T-helper 1 cell treated with Interleukin-12 subunit alpha and Interleukin-12 subunit beta and Interleukin-4 antibody, amounts not matched to agents 30 μg/mL and 1 μg/mL, for 36 hours (primary cell): ENCODE measurements around the gene KRTAP10-9.
"Not testable (repeated sequence)": the region's sequence is repeated elsewhere in the genome, so short reads cannot be mapped to it uniquely, and the experiment has no call there.

Experiments used
- H3K27ac Mint-ChIP-seq: one replicate; pipeline ENCODE4 v1.8.0; 2021; ENCODE audit warnings: mild to moderate bottlenecking, mixed read lengths
- H3K27me3 Mint-ChIP-seq: one replicate; pipeline ENCODE4 v1.8.0; 2021; ENCODE audit warnings: low read depth, mixed read lengths
- H3K36me3 Mint-ChIP-seq: one replicate; pipeline ENCODE4 v1.8.0; 2021; ENCODE audit warnings: low read depth, mixed read lengths
- H3K4me1 Mint-ChIP-seq: one replicate; pipeline ENCODE4 v1.8.0; 2021; ENCODE audit warnings: low read depth, mixed read lengths
- H3K4me3 Mint-ChIP-seq: one replicate; pipeline ENCODE4 v1.8.0; 2021; ENCODE audit warnings: mild to moderate bottlenecking, moderate library complexity, mixed read lengths
- H3K9me3 Mint-ChIP-seq: one replicate; pipeline ENCODE4 v1.8.0; 2021; ENCODE audit warnings: mixed read lengths

The KRTAP10-9 gene

DNA sequence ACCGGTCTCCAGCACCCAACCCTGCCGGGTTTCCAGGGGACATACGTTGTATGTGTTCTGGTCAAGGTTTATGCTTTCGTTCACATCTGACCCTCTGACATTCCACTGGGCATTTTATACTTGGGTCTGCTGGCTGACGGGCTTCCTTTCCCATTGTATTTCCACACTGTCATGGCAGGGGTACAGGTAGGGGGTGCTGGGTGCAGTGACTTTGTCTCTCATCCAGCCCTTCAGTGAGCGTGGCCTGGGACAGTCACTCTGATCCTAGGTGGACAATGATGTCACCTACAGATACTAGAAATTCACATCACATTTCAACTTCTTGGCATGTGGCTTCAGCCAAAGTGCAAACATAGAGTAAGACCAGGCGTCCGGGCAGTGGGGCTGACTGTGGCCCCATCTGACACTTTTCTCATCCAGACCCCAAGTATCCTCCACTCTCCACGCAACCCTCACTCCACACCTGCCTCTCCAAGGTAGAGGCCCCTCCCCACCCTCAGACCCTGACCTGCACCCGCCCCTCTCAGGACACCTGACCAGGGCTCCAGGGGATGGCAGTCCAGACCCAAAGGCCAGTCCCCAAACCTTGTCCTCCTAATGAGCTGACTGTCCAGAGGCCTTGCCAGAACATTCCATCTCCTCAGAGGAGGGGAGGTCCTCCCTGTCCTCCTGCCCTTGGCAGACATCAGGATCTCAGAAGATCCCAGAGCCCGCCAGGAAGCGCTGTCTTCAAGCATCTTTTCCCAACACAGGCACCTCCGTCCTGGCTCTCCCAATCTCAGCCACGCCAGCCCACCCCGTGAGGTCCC lies 9.5 kb downstream of the KRTAP10-9 start:
- H3K4me1 Mint-ChIP-seq = no peaks in the 10 kb centered on the region
- H3K27me3 Mint-ChIP-seq = peaks cover 41% of the 10 kb centered on the region
- peaks cover 45% of the 10 kb centered on the region for H3K9me3 Mint-ChIP-seq
- H3K36me3 Mint-ChIP-seq = peaks cover 17% of the 10 kb centered on the region
- H3K4me3 Mint-ChIP-seq = no peak overlapping the region
- H3K27ac Mint-ChIP-seq = no peak overlapping the region

DNA sequence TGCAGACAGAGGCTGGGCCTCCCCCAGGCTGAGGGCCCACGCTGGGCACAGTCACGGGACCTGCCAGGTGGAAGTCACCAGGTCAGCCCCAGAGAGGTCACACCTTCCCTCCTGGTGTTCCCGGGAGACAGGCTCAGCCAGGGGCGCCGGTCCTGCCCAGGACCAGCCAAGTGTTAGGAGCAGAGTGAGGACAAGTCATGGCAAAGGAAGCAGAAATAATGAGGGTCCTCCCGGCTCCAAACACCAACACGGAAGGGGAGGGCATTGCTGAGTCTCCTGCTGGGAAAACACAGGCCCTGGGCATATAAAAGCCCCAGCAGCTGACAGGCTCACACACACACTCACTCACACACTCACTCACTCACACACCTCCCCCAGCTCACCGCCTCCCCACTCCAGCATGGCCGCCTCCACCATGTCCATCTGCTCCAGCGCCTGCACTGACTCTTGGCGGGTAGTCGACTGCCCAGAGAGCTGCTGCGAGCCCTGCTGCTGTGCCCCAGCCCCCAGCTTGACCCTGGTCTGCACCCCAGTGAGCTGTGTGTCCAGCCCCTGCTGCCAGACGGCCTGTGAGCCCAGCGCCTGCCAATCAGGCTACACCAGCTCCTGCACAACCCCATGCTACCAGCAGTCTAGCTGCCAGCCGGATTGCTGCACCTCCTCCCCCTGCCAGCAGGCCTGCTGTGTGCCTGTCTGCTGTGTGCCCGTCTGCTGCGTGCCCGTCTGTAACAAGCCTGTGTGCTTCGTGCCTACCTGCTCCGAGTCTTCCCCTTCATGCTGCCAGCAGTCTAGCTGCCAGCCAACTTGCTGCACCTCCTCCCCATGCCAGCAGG lies 10.3 kb downstream of the KRTAP10-9 start, which contains the start of gene KRTAP10-10:
TSS of gene KRTAP10-10 (plus strand) at position 339 of the 833 bp plus-strand sequence. CDS start at position 401, 62 bp downstream.
- no peak within 1 kb of the TSS for H3K4me3 Mint-ChIP-seq
- peaks cover 14% of the 10 kb centered on the region for H3K36me3 Mint-ChIP-seq
- H3K27ac Mint-ChIP-seq = peak within 1 kb of the TSS; percentile 55
- peaks cover 44% of the 10 kb centered on the region for H3K9me3 Mint-ChIP-seq
- H3K27me3 Mint-ChIP-seq = peaks cover 36% of the 10 kb centered on the region
- no peaks in the 10 kb centered on the region for H3K4me1 Mint-ChIP-seq

DNA sequence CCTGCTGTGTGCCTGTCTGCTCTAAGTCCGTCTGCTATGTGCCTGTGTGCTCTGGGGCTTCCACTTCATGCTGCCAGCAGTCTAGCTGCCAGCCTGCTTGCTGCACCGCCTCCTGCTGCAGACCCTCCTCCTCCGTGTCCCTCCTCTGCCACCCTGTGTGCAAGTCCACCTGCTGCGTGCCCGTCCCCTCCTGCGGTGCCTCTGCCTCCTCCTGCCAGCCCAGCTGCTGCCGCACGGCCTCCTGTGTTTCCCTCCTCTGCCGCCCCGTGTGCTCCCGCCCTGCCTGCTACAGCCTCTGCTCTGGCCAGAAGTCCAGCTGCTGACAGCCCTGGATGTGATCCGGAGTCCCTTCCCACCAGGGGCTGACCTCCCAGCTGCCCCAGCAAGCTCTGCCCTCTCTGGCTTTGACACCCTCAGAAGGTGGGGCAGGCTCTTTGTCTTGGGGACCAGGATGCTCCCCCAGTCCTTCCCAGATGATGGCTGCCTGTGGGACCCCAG lies 11.0 kb downstream of the KRTAP10-9 start:
- not testable (repeated sequence) for H3K4me3 Mint-ChIP-seq, H3K4me1 Mint-ChIP-seq
- Mint-ChIP-seq H3K36me3 (peaks cover 16% of the 10 kb centered on the region), H3K27ac (peak overlapping the region; percentile 55), H3K27me3 (peaks cover 36% of the 10 kb centered on the region), H3K9me3 (peaks cover 43% of the 10 kb centered on the region)

DNA sequence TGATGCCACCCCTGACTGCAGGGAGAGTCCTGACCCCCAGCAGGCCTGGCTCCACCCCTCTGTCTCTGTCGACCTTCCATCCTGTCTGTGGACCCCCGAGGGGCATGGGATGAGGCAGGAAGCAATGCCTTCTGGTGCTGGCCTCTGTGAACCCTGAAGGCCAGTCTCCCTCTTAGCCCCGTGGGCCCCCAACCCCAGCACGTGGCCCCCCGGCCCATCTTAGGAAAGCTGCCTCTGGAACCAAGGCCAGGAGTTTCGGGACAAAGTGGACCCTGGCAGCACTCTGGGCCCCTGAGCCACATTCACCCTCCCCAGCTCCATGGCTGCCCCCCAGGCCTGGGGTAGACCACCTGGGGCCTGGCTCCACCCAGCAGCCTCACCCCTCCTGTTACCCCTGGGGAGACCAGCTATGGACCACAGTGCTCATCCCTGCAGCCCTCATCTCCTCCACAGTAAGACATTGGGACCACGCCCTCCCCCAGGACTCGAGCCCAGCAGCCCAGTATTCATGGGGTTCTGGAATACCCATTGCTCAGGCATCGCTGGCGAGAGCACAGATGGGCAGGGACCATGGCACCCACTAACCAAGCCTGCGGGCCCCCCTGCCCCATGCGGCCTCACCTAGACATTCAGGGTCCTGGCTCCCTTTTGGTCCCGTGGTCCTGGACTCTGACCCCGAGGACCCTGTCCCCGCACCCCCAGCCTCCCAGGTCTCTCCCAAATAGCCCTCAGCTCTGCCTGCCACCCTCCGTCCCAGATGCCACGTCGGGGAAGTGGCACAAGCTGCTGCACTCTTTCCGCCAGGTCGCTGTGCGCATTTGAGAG lies 11.8 kb downstream of the KRTAP10-9 start:
- H3K4me3 Mint-ChIP-seq, H3K4me1 Mint-ChIP-seq: not testable (repeated sequence)
- Mint-ChIP-seq H3K9me3 (peaks cover 45% of the 10 kb centered on the region), H3K27ac (peak overlapping the region; percentile 36), H3K27me3 (peaks cover 29% of the 10 kb centered on the region), H3K36me3 (peaks cover 13% of the 10 kb centered on the region)

DNA sequence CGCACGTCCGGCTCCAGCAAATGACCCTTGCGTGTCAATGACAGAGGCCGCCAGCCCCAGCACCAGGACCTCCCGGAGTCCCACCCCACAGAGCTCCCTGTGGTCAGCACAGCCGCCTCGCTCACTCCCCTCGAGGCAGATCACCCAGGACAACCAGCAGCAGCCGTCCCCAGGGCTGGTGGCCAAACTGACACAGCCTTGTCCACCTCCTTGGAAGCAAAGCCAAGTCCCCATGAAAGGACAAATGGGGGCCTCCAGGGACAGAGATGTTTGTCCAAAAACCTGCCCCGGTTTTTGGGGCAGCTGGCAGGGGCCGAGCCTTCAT lies 12.4 kb downstream of the KRTAP10-9 start:
- H3K27ac Mint-ChIP-seq = peak overlapping the region; percentile 36
- peaks cover 48% of the 10 kb centered on the region for H3K9me3 Mint-ChIP-seq
- peaks cover 15% of the 10 kb centered on the region for H3K36me3 Mint-ChIP-seq
- no peak overlapping the region for H3K4me3 Mint-ChIP-seq
- H3K27me3 Mint-ChIP-seq = peaks cover 23% of the 10 kb centered on the region
- peaks cover 3% of the 10 kb centered on the region for H3K4me1 Mint-ChIP-seq

DNA sequence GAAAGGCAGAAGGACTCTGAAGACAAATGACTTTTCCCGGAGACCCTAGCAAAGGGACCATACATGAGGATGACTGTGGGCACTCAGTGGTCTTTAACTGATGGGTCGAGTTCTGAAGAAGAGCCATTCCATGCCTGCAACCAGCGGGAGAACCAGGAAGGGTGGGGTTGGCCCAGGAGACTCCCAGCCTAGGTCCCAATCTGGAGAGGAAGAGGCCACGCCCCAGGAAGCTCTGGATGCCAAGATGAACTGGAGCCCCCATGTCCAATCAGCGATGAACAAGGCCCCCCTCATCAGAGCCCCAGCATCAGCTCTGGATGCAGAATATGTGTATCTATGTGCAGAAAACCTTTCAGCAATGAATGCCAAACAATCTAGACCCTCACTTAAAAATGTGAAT lies 13.9 kb downstream of the KRTAP10-9 start:
- peaks cover 19% of the 10 kb centered on the region for H3K27me3 Mint-ChIP-seq
- H3K4me3 Mint-ChIP-seq = no peak overlapping the region
- peaks cover 3% of the 10 kb centered on the region for H3K4me1 Mint-ChIP-seq
- peaks cover 56% of the 10 kb centered on the region for H3K9me3 Mint-ChIP-seq
- H3K36me3 Mint-ChIP-seq = peaks cover 23% of the 10 kb centered on the region
- H3K27ac Mint-ChIP-seq = no peak overlapping the region

DNA sequence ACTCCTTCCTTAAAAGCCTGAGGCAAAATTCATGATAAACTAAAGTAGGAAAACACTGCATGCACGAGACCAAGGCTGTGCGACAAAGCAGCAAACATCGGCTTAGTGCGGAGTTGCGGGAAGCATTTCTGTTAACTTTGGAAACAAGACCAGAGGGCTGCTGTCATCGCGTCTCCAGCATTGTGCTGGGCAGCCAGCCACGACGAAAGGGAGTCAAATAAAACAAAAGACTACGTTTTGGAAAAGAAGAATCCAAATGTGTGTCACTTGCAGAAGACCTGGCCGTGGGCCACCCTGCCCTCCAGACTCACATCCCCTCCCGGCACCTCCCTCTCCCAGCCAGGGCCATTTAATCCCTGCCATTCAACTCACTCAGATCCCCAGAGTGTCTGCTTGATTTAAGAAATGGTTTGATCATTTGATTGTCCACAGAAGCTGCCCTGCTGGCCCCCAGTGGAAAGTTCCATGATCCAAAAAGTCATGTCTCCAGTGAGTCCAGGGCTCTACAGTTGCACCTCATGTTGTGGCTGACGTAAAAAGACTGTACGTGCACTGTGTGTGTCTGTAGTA lies 16.9 kb downstream of the KRTAP10-9 start:
- Mint-ChIP-seq H3K9me3 (peaks cover 56% of the 10 kb centered on the region), H3K4me3 (no peak overlapping the region), H3K36me3 (peaks cover 26% of the 10 kb centered on the region), H3K27ac (no peak overlapping the region), H3K27me3 (peaks cover 14% of the 10 kb centered on the region), H3K4me1 (peaks cover 7% of the 10 kb centered on the region)

DNA sequence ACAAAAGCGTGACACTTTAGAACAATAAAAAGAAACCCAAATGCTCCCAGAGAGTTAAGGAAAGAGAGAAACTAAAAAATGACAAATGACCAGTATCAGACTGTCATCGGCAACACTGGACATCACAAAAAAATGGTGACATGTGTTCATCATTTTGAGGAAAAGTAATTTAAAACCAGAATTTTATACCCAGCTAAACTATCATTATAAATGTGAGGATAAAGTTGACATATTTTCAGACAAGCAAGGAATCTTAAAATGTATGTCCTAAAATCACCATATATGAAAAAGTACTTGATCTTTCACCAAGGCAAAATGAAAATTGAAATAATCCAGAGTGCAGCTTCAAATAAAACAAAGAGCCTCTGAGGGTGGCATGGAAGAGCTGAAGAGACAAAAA lies 18.0 kb downstream of the KRTAP10-9 start:
- H3K9me3 Mint-ChIP-seq = peaks cover 54% of the 10 kb centered on the region
- peaks cover 26% of the 10 kb centered on the region for H3K36me3 Mint-ChIP-seq
- H3K27ac Mint-ChIP-seq = no peak overlapping the region
- H3K4me1 Mint-ChIP-seq = peaks cover 7% of the 10 kb centered on the region
- peaks cover 14% of the 10 kb centered on the region for H3K27me3 Mint-ChIP-seq
- no peak overlapping the region for H3K4me3 Mint-ChIP-seq

DNA sequence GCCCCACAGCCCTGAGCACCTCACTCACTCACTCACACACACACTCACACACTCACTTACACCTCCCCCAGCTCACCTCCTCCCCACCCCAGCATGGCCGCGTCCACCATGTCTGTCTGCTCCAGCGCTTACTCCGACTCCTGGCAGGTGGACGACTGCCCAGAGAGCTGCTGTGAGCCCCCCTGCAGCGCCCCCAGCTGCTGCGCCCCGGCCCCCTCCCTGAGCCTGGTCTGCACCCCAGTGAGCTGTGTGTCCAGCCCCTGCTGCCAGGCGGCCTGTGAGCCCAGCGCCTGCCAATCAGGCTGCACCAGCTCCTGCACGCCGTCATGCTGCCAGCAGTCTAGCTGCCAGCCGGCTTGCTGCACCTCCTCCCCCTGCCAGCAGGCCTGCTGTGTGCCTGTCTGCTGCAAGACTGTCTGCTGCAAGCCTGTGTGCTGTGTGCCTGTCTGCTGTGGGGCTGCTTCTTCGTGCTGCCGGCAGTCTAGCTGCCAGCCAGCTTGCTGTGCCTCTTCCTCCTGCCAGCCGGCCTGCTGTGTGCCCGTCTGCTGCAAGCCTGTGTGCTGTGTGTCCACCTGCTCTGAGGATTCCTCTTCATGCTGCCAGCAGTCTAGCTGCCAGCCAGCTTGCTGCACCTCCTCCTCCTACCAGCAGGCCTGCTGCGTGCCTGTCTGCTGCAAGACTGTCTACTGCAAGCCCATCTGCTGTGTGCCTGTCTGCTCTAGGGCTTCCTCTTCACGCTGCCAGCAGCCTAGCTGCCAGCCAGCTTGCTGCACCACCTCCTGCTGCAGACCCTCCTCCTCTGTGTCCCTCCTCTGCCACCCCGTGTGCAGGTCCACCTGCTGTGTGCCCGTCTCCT lies 19.7 kb downstream of the KRTAP10-9 start, which contains the start of gene KRTAP10-11:
TSS of gene KRTAP10-11 (plus strand) at position 49 of the 856 bp plus-strand sequence. CDS start at position 94, 45 bp downstream.
- peak within 1 kb of the TSS; percentile 57 for H3K27ac Mint-ChIP-seq
- H3K4me3 Mint-ChIP-seq, H3K27me3 Mint-ChIP-seq, H3K4me1 Mint-ChIP-seq: not testable (repeated sequence)
- H3K9me3 Mint-ChIP-seq = peaks cover 37% of the 10 kb centered on the region
- peaks cover 16% of the 10 kb centered on the region for H3K36me3 Mint-ChIP-seq

DNA sequence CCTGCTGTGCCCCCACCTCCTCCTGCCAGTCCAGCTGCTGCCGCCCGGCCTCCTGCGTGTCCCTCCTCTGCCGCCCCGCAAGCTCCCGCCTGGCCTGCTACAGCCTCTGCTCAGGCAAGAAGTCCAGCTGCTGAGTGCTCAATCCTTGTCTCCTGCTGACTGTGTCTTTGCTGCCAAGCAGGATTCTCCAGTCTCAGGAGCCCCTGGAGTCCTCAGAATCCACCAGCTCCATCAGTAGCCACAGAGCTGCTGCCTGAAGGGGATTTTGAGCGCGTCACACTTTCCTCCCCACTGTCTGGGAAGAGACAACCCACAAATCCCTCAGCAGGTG lies 20.3 kb downstream of the KRTAP10-9 start:
- H3K27ac Mint-ChIP-seq = no peak overlapping the region
- H3K4me1 Mint-ChIP-seq = peaks cover 9% of the 10 kb centered on the region
- no peak overlapping the region for H3K4me3 Mint-ChIP-seq
- peaks cover 32% of the 10 kb centered on the region for H3K9me3 Mint-ChIP-seq
- H3K27me3 Mint-ChIP-seq = peaks cover 6% of the 10 kb centered on the region
- peaks cover 16% of the 10 kb centered on the region for H3K36me3 Mint-ChIP-seq

DNA sequence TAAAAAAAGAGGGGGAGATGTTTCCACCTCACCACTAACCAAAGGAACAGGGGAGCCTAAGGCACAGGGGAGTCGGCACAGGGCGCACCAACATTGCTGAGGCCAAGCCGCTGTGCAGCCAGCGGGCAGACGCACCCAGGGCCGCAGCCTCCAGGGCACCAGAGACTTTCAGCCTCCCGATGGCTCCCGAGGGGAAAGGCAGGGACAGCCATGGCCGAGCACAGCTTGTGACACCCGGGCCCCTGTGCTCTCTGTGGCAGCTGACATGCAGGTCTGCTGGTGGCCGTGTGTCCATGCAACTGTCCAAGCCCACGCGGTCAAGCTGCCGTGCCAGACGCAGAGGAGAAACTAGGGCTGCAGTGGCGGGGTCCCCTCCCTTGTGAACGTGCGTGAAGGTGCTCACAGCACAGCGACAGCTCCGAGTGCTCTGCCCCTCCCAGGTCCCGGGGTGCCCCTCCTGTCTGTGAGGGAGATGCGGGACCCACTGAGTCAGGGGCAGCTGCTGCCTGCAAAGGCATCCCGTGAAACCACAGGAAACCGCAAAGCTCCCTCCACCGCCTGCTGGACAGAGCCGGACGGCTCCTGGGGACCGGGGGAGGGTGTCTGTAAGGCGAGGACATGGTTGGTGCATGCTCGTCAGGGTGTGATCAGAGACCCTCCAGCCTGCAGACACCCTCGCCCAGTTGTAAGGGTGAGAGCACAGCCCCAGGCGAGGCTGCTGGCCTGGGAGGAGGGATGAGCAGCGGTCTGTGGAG lies 21.8 kb downstream of the KRTAP10-9 start:
- Mint-ChIP-seq H3K4me3 (no peak overlapping the region), H3K36me3 (peaks cover 17% of the 10 kb centered on the region), H3K27me3 (peaks cover 6% of the 10 kb centered on the region), H3K27ac (no peak overlapping the region), H3K9me3 (peaks cover 25% of the 10 kb centered on the region), H3K4me1 (peaks cover 9% of the 10 kb centered on the region)

DNA sequence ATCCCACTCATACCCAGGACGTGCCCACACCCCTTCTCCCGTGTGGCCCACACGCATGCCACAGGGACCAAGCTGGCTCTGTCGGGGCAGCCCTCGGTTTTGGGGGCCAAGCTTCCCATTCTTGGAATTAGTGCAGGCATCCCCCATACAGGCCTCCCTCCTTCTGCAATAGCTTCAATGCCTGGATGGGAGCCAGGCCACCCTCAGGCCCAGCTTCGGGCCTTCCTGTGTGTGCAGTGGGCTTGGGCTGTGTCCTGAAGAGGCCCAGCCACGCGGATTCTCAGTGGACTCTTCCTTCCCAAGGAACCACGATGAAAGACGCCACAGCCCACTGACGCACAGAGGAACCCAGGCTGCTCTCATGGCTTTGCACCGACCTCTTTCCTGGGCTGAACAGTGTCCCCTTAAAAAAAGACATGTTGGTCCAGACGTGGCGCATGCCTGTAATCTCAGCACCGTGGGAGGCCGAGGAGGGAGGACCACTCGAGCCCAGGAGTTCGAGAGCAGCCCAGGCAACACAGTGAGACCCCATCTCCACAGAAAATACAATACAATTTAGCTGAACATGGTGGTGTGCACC lies 22.7 kb downstream of the KRTAP10-9 start:
- peaks cover 5% of the 10 kb centered on the region for H3K27me3 Mint-ChIP-seq
- no peak overlapping the region for H3K4me3 Mint-ChIP-seq
- peaks cover 18% of the 10 kb centered on the region for H3K36me3 Mint-ChIP-seq
- H3K4me1 Mint-ChIP-seq = peaks cover 16% of the 10 kb centered on the region
- peaks cover 21% of the 10 kb centered on the region for H3K9me3 Mint-ChIP-seq
- H3K27ac Mint-ChIP-seq = no peak overlapping the region
